Epithelial cell of esophagus (primary cell): ENCODE data around the gene MLPH.

Experiments
- DNase-seq: peaks from one replicate; pipeline ENCODE4 v3.0.0; 2010; ENCODE audit warnings: low read depth
- H3K4me3 ChIP-seq: 2 replicates; pipeline ENCODE4 v1.5.1; 2011; ENCODE audit warnings: mild to moderate bottlenecking, low read length, control low read depth
- TF ChIP-seq, protein P1 (sequence below): IDR thresholded peaks from 2 replicates; pipeline ENCODE4 v1.5.1; 2011; ENCODE audit warnings: low read depth, mild to moderate bottlenecking, low read length, control low read depth, inconsistent platforms; ENCODE audit not compliant: insufficient read depth; ENCODE audit errors: missing control alignments

MLPH gene

DNA sequence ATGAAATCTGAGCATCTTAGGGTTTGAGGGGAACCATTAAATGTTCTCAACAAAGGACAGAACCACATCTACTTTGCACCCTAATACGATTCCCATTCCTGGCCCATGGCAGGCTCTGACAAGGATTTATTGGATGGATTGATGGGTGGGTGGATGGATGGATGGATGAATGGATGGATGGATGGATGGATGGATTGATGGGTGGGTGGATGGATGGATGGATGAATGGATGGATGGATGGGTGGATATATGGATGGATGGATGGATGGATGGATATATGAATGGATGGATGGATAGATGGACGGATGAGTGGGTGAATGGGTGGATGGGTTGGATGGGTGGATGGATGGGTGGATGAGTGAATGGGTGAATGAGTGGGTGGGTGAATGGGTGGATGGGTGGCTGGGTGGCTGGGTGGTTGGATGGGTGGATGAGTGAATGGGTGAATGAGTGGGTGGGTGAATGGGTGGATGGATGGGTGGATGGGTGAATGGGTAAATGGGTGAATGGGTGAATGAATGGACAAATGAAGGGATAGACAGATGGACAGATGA lies 29.6 kb upstream of the MLPH start:
- no peak for DNase-seq
- no peak overlapping the region for H3K4me3 ChIP-seq
- TF ChIP-seq, protein P1, sequence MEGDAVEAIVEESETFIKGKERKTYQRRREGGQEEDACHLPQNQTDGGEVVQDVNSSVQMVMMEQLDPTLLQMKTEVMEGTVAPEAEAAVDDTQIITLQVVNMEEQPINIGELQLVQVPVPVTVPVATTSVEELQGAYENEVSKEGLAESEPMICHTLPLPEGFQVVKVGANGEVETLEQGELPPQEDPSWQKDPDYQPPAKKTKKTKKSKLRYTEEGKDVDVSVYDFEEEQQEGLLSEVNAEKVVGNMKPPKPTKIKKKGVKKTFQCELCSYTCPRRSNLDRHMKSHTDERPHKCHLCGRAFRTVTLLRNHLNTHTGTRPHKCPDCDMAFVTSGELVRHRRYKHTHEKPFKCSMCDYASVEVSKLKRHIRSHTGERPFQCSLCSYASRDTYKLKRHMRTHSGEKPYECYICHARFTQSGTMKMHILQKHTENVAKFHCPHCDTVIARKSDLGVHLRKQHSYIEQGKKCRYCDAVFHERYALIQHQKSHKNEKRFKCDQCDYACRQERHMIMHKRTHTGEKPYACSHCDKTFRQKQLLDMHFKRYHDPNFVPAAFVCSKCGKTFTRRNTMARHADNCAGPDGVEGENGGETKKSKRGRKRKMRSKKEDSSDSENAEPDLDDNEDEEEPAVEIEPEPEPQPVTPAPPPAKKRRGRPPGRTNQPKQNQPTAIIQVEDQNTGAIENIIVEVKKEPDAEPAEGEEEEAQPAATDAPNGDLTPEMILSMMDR, result no peak

DNA sequence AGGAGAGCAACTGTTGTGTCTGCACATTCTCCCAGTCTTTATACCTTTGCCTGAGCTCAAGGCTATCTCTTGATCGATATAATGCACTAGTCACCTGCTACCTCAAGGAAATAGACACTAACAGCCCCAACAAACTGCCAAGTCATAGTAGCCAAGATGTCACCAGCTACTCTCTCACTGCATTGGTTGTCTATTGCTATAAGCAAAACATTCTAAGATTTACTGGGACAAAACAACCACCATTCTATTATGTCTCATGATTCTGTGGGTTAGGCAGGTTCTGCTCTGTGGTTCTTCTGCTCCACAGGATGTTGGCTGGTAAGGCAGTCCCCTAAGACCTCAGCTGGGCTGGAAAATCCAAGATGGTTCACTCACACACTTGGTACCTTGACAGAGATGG lies 28.5 kb upstream of the MLPH start:
- TF ChIP-seq, protein P1, result no peak
- no peak for DNase-seq
- no peak overlapping the region for H3K4me3 ChIP-seq

DNA sequence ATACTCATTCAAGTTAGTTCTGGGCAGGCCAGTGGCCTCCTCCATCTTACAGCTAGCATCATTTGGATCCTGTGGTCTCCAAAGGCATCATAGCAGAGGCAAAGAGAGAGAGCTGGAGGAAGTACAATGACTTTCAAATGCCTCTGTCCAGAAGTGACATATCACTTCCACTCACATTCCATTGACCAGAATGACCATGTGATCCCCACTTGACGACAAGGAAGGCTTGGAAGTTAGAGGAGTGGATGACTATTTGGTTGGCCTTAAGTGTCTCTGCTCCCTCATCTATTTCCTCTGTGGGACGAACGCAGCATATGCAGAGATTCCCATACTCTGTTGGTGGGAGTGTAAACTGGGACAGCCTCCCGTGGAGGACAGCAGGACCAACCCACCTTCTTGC lies 27.8 kb upstream of the MLPH start:
- DNase-seq, result no peak
- TF ChIP-seq, protein P1, result no peak
- H3K4me3 ChIP-seq, result no peak overlapping the region

DNA sequence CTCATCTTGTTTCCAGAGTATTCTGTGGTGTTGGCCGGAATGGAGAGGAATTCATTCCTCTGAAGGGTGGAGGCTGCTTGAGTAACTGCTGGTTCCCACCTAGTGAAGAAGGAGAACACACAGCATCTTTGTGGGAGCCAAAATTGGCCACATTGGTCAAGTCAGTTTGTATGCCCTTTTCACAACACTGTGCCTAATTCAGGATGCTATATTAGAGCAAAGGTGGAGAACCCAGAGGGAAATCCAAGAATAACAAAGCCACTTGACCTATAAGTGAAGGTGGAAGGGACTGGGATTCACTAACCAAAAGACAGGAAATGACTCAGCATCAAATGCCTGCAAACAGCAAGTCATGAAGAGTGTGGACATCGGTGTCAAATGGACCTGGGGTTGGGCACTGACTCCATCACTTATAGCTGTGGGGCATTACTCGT lies 27.3 kb upstream of the MLPH start:
- TF ChIP-seq, protein P1, result no peak
- H3K4me3 ChIP-seq, result no peak overlapping the region
- DNase-seq, result peak; percentile 79

DNA sequence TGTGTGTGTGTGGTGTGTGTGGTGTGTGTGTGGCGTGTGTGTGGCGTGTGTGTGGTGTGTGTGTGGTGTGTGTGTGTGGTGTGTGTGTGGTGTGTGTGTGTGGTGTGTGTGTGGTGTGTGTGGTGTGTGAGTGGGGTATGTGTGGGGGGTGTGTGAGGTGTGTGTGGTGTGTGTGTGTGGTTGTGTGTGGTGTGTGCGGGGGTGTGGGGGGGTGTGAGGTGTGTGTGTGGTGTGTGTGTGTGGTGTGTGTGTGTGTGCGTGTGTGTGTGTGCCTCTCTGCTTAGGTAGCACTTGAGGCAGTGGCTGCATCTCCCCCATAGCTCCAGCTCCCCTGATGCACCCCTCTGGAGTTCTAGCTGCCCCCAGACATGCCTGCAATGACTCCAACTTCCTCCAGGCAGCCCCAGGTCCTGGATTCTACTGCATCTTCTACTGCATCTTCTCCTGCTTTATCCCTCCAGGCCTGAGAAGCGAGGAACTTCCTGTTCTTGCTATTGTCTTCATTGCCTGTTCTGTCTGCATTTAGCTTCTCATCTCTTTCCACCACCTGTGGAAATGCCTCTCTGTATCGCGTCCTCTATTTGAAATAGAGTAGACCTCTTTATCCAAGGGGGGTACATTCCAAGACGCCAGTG lies 22.2 kb upstream of the MLPH start:
- no peak for DNase-seq
- H3K4me3 ChIP-seq, result no peak overlapping the region
- TF ChIP-seq, protein P1, result no peak

DNA sequence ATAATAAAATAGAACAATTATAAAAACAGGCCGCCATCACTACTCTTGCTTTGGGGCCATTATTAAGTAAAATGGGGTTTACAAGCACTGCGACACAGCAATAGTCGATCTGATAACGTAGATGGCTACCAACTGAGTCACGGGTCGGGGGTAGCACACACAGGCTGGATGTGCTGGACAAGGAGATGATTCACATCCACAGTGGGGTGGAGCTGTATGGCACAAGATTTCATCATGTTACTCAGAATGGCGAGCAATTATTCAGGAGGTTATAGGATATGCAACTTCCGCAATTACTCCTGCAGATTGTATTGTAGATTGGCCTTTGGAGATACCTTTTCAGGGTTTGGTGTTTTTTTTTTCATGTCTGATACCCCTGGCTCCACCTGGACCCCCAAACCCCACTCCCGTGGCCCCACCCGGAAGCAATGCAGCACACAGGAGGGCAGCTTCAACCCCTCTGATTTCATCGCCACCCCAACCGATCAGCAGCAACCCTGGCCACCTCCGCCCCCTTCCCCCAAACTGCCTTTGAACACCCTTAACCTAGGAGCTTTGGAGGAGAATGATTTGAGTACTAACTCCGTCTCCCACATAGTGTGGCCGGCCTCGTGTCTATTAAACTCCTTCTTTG lies 21.4 kb upstream of the MLPH start:
- TF ChIP-seq, protein P1, result no peak
- DNase-seq, result peak; percentile 91
- no peak overlapping the region for H3K4me3 ChIP-seq
